ENCODE results near the gene CREG1. TPM values are rescaled to one million over a fixed set of nuclear protein-coding genes. Genes with fewer than 3 reads are reported as not detected.

CREG1 gene
- total RNA-seq, 1 experiment from 2014 or later = 21.7 TPM

DNA sequence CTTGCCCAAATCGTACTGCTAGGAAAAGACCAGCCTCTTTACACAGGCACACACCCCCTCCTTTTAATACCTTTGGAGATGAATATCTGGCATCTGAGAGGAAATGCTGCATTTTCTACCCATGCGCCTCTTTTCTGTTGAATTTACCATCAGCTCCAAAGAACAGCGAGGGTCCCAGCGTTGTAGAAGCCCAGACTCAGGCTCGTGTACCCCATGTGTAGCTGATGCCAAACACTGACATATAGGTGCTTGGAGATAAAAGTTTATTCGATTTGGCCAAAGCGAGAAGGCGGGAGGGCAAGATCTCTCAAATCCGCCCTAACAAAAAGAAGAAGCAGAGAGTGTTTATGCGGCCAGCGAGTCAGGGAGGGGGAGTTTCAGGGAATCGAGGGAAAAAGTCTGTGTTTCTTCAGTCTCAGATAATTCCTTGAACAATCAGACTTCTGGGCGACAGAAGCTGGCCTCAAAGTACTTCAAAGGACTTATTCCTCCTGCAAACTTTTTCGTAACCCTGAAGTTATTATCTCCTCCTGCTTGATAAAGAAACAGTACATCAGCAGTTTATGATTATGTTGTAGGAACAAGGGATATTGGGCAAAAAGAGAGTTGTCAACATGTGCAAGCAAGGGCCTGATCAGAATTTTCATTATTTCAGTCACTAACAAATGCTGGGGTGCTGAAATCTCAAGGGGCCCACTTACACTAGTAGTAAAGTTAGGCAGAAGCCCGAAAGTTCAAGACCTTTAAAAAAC lies 642 bp upstream of the CREG1 start (continued):
- TF ChIP-seq, protein P1, sequence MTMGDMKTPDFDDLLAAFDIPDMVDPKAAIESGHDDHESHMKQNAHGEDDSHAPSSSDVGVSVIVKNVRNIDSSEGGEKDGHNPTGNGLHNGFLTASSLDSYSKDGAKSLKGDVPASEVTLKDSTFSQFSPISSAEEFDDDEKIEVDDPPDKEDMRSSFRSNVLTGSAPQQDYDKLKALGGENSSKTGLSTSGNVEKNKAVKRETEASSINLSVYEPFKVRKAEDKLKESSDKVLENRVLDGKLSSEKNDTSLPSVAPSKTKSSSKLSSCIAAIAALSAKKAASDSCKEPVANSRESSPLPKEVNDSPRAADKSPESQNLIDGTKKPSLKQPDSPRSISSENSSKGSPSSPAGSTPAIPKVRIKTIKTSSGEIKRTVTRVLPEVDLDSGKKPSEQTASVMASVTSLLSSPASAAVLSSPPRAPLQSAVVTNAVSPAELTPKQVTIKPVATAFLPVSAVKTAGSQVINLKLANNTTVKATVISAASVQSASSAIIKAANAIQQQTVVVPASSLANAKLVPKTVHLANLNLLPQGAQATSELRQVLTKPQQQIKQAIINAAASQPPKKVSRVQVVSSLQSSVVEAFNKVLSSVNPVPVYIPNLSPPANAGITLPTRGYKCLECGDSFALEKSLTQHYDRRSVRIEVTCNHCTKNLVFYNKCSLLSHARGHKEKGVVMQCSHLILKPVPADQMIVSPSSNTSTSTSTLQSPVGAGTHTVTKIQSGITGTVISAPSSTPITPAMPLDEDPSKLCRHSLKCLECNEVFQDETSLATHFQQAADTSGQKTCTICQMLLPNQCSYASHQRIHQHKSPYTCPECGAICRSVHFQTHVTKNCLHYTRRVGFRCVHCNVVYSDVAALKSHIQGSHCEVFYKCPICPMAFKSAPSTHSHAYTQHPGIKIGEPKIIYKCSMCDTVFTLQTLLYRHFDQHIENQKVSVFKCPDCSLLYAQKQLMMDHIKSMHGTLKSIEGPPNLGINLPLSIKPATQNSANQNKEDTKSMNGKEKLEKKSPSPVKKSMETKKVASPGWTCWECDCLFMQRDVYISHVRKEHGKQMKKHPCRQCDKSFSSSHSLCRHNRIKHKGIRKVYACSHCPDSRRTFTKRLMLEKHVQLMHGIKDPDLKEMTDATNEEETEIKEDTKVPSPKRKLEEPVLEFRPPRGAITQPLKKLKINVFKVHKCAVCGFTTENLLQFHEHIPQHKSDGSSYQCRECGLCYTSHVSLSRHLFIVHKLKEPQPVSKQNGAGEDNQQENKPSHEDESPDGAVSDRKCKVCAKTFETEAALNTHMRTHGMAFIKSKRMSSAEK (CRISPR knock-in tag; IDR thresholded peaks at IDR 0.05; ENCODE audit: borderline replicate concordance) = no peak
- TF ChIP-seq, protein P2, sequence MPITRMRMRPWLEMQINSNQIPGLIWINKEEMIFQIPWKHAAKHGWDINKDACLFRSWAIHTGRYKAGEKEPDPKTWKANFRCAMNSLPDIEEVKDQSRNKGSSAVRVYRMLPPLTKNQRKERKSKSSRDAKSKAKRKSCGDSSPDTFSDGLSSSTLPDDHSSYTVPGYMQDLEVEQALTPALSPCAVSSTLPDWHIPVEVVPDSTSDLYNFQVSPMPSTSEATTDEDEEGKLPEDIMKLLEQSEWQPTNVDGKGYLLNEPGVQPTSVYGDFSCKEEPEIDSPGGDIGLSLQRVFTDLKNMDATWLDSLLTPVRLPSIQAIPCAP (CRISPR knock-in tag; IDR thresholded peaks at IDR 0.05) = no peak
- no peak for TF ChIP-seq EMX1 (CRISPR knock-in tag; IDR thresholded peaks at IDR 0.05)

DNA sequence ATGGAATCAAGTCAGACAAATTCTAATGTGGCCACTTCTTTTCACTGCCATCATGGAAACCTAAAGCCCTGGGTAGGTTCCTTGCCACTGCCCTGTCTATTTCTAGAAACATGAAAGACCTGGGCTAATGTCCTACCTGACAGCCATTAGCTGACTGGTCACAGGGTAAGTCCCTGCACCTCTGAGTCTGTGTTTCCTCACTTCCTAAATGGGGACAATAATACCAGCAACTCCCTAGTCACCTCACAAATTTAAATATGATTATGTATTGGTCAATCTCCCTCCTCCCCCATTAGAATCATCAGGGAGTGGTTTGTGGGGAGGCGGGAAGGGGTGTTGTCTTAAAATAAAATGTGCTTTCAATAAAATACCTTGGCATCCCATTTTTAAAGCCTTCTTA lies 2.2 kb downstream of the CREG1 start:
- Mint-ChIP-seq H3K9me3 (no peaks in the 10 kb centered on the region), H3K36me3 (peaks cover 11% of the 10 kb centered on the region), H3K27me3 (ENCODE audit: low read depth) (peaks cover 10% of the 10 kb centered on the region), H3K27ac (no peak overlapping the region), H3K4me1 (peaks cover 26% of the 10 kb centered on the region; the same call in 1 of the 2 replicates), H3K4me3 (no peak overlapping the region)
- TF ChIP-seq, protein P3, sequence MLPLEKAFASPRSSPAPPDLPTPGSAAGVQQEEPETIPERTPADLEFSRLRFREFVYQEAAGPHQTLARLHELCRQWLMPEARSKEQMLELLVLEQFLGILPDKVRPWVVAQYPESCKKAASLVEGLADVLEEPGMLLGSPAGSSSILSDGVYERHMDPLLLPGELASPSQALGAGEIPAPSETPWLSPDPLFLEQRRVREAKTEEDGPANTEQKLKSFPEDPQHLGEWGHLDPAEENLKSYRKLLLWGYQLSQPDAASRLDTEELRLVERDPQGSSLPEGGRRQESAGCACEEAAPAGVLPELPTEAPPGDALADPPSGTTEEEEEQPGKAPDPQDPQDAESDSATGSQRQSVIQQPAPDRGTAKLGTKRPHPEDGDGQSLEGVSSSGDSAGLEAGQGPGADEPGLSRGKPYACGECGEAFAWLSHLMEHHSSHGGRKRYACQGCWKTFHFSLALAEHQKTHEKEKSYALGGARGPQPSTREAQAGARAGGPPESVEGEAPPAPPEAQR (CRISPR knock-in tag; IDR thresholded peaks at IDR 0.05) = no peak
- TF ChIP-seq, protein P4, sequence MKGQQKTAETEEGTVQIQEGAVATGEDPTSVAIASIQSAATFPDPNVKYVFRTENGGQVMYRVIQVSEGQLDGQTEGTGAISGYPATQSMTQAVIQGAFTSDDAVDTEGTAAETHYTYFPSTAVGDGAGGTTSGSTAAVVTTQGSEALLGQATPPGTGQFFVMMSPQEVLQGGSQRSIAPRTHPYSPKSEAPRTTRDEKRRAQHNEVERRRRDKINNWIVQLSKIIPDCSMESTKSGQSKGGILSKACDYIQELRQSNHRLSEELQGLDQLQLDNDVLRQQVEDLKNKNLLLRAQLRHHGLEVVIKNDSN (CRISPR knock-in tag; IDR thresholded peaks at IDR 0.05) = no peak
- TF ChIP-seq FOXJ3 (CRISPR knock-in tag; IDR thresholded peaks at IDR 0.05; ENCODE audit: borderline replicate concordance) (no peak), ATF1 (CRISPR knock-in tag; IDR thresholded peaks at IDR 0.05) (no peak), CREM (CRISPR knock-in tag; IDR thresholded peaks at IDR 0.05) (no peak), ZNF138 (CRISPR knock-in tag; conservative IDR thresholded peaks at IDR 0.05) (no peak), ETV6 (CRISPR knock-in tag; IDR thresholded peaks at IDR 0.05) (no peak), ZNF416 (CRISPR knock-in tag; IDR thresholded peaks at IDR 0.05) (no peak)
- TF ChIP-seq, protein P5, sequence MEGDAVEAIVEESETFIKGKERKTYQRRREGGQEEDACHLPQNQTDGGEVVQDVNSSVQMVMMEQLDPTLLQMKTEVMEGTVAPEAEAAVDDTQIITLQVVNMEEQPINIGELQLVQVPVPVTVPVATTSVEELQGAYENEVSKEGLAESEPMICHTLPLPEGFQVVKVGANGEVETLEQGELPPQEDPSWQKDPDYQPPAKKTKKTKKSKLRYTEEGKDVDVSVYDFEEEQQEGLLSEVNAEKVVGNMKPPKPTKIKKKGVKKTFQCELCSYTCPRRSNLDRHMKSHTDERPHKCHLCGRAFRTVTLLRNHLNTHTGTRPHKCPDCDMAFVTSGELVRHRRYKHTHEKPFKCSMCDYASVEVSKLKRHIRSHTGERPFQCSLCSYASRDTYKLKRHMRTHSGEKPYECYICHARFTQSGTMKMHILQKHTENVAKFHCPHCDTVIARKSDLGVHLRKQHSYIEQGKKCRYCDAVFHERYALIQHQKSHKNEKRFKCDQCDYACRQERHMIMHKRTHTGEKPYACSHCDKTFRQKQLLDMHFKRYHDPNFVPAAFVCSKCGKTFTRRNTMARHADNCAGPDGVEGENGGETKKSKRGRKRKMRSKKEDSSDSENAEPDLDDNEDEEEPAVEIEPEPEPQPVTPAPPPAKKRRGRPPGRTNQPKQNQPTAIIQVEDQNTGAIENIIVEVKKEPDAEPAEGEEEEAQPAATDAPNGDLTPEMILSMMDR (IDR thresholded peaks at IDR 0.05) = no peak
- TF ChIP-seq, protein P2 (CRISPR knock-in tag; IDR thresholded peaks at IDR 0.05) = no peak
- TF ChIP-seq, protein P6, sequence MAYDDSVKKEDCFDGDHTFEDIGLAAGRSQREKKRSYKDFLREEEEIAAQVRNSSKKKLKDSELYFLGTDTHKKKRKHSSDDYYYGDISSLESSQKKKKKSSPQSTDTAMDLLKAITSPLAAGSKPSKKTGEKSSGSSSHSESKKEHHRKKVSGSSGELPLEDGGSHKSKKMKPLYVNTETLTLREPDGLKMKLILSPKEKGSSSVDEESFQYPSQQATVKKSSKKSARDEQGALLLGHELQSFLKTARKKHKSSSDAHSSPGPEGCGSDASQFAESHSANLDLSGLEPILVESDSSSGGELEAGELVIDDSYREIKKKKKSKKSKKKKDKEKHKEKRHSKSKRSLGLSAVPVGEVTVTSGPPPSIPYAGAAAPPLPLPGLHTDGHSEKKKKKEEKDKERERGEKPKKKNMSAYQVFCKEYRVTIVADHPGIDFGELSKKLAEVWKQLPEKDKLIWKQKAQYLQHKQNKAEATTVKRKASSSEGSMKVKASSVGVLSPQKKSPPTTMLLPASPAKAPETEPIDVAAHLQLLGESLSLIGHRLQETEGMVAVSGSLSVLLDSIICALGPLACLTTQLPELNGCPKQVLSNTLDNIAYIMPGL (CRISPR knock-in tag; IDR thresholded peaks at IDR 0.05) = no peak
- ATAC-seq = no peak
- ChIA-PET CTCF (interaction anchor here (2.7 to 6.2 kb wide), 2 partner anchors 11 to 18 kb away, joined by 8 to 73 read pairs; no protein-coding TSS in a partner anchor), POLR2A (no interaction called here)
- no peak for DNase-seq (ENCODE audit: low spot score)
